D721Med (cell line): ENCODE data around the gene PHACTR4.
"Not testable (repeated sequence)": the region's sequence is repeated elsewhere in the genome, so short reads cannot be mapped to it uniquely, and the experiment has no call there.

Source experiments
- DNase-seq: peaks from one replicate; pipeline ENCODE4 v3.0.0; 2011; ENCODE audit warnings: low spot score; ENCODE audit not compliant: insufficient read length
- FAIRE-seq: peaks from 2 replicates; lab custom pipeline; 2011; peaks lifted over from hg19 to GRCh38; lab: Jason Lieb, UNC
- TF ChIP-seq, protein P1 (sequence below): IDR thresholded peaks from 2 replicates; pipeline ENCODE4 v1.5.1; 2012; ENCODE audit warnings: mild to moderate bottlenecking, control low read depth; ENCODE audit not compliant: insufficient read depth; ENCODE audit errors: missing control alignments

Gene PHACTR4

GRCh38 chr1:28470146-28470545 is 100.6 kb downstream of the PHACTR4 start:
- DNase-seq: no peak
- TF ChIP-seq, protein P1, sequence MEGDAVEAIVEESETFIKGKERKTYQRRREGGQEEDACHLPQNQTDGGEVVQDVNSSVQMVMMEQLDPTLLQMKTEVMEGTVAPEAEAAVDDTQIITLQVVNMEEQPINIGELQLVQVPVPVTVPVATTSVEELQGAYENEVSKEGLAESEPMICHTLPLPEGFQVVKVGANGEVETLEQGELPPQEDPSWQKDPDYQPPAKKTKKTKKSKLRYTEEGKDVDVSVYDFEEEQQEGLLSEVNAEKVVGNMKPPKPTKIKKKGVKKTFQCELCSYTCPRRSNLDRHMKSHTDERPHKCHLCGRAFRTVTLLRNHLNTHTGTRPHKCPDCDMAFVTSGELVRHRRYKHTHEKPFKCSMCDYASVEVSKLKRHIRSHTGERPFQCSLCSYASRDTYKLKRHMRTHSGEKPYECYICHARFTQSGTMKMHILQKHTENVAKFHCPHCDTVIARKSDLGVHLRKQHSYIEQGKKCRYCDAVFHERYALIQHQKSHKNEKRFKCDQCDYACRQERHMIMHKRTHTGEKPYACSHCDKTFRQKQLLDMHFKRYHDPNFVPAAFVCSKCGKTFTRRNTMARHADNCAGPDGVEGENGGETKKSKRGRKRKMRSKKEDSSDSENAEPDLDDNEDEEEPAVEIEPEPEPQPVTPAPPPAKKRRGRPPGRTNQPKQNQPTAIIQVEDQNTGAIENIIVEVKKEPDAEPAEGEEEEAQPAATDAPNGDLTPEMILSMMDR: no peak
- no peak for FAIRE-seq

- not testable (repeated sequence) for DNase-seq, FAIRE-seq
Observed at GRCh38 chr1:28479497-28479896, 110.0 kb downstream of the PHACTR4 start.

- no peak for FAIRE-seq
- TF ChIP-seq, protein P1: no peak
- no peak for DNase-seq
Observed at GRCh38 chr1:28480308-28480707, 110.8 kb downstream of the PHACTR4 start.

DNA sequence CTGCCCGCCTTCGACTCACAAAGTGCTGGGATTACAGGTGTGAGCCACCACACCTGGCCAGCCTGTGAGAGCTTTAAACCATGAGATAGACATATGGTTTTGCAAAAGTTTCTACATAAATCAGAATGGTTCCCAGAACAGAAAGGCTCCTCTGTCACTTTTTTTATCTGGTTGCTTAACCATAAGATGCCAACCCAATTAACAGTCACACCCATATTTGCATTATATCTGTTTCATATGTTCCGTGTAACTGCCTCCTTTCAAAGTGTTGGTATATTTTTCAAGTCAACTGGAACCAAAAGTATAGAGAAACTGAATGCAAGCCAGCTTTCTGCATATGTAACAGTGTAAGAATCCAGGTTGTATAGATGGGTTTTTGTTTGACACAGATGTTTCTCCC is 112.6 kb downstream of the PHACTR4 start:
- FAIRE-seq (no peak), DNase-seq (no peak)
- TF ChIP-seq, protein P1: no peak

DNA sequence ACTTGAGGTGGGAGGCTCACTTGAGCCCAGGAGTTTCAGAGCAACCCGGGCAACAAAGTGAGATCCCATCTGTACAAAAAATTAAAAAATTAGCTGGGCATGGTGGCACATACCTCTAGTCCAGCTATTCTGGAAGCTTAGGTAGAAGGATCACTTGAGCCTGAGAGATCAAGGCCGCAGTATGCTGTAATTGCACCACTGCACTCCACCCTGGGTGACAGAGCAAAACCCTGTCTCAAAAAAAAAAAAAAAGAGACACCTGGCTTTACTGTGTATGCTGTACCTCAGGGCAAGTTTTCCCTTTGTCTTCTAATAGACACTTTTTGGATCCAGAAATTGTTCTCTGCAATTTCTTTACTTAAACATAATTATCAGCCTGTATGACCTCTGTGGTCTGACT is 113.2 kb downstream of the PHACTR4 start:
- no peak for DNase-seq
- TF ChIP-seq, protein P1: no peak
- FAIRE-seq: no peak

DNA sequence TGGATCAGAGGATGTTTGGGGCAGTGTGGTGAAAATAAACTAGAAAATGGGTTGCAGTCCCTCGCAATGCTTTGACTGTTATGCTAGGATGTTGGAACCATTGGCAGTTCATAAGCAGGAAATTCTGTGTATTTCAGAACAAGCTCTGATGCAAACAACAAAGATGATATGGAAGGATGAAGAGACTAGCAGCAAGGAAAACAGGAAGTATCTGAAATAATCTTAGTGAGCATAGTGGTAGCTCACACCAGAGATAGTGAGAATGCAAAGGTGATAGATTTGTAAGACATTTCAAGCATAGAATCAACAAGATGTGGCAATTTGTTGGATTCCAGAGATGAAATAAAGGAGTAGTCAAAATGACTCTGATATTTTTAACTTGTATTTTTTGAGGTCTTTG is 125.2 kb downstream of the PHACTR4 start:
- FAIRE-seq (no peak), DNase-seq (no peak)
- TF ChIP-seq, protein P1: no peak

GRCh38 chr1:28499553-28499952 is 130.0 kb downstream of the PHACTR4 start:
- FAIRE-seq (no peak), DNase-seq (no peak)
- TF ChIP-seq, protein P1: no peak

- TF ChIP-seq, protein P1: no peak
- FAIRE-seq (no peak), DNase-seq (no peak)
Observed at GRCh38 chr1:28501925-28502324, 132.4 kb downstream of the PHACTR4 start.
